Measurements from ENCODE around the gene AKAP12.

AKAP12 gene

GRCh38 chr6:151377095-151377494 lies 137.3 kb downstream of the AKAP12 start:
- Histone ChIP-seq H4K20me1 (ENCODE audit: insufficient read depth, low read length) (no peaks in the 10 kb centered on the region), H3K4me2 (ENCODE audit: low read length) (no peak overlapping the region), H3K79me2 (ENCODE audit: insufficient read depth, low read length) (peaks cover 76% of the 10 kb centered on the region)

GRCh38 chr6:151379933-151380847 lies 140.4 kb downstream of the AKAP12 start:
- Histone ChIP-seq H3K4me3 (ENCODE audit: low read depth, low read length, poor library complexity, severe bottlenecking) (no peak overlapping the region), H3K4me1 (ENCODE audit: insufficient read depth, low read length, severe bottlenecking) (peaks cover 23% of the 10 kb centered on the region), H3K27me3 (ENCODE audit: insufficient read depth, low read length) (no peaks in the 10 kb centered on the region), H3K9me2 (ENCODE audit: low read depth, low read length) (no peaks in the 10 kb centered on the region), H2AFZ (ENCODE audit: low read length) (no peak overlapping the region), H3K27ac (ENCODE audit: low read depth, low read length, poor library complexity, severe bottlenecking) (peak overlapping the region; percentile 10), H3K9me3 (ENCODE audit: low read length) (no peaks in the 10 kb centered on the region; the same call in 1 of the 2 replicates), H3F3A (ENCODE audit: insufficient read depth, low read length) (no peaks in the 10 kb centered on the region), H3K36me3 (ENCODE audit: insufficient read depth, low read length) (peaks cover 5% of the 10 kb centered on the region), H3K4me2 (ENCODE audit: low read length) (no peak overlapping the region; the same call in 1 of the 2 replicates), H3K79me2 (ENCODE audit: insufficient read depth, low read length) (peaks cover 82% of the 10 kb centered on the region), H3K9ac (ENCODE audit: low read length) (no peak overlapping the region), H4K20me1 (ENCODE audit: insufficient read depth, low read length) (no peaks in the 10 kb centered on the region)
- TF ChIP-seq CTCF (IDR thresholded peaks at IDR 0.05; ENCODE audit: low read length) (no peak), EZH2 (IDR thresholded peaks at IDR 0.05; ENCODE audit: borderline replicate concordance, low read length) (no peak)

More at GRCh38 chr6:151377095-151377494, 137.3 kb downstream of the AKAP12 start:
- no peak overlapping the region for H3K9ac ChIP-seq (ENCODE audit: low read length)
- no peaks in the 10 kb centered on the region; the same call in 1 of the 2 replicates for H3K9me3 ChIP-seq (ENCODE audit: low read length)
- no peak overlapping the region for H2AFZ ChIP-seq (ENCODE audit: low read length)
- peaks cover 9% of the 10 kb centered on the region for H3K36me3 ChIP-seq (ENCODE audit: insufficient read depth, low read length)
- no peaks in the 10 kb centered on the region for H3F3A ChIP-seq (ENCODE audit: insufficient read depth, low read length)
- H3K4me1 ChIP-seq (ENCODE audit: insufficient read depth, low read length, severe bottlenecking): peaks cover 23% of the 10 kb centered on the region
- no peaks in the 10 kb centered on the region for H3K9me2 ChIP-seq (ENCODE audit: low read depth, low read length)
- H3K27me3 ChIP-seq (ENCODE audit: insufficient read depth, low read length): no peaks in the 10 kb centered on the region
- TF ChIP-seq CTCF (IDR thresholded peaks at IDR 0.05; ENCODE audit: low read length) (no peak), EZH2 (IDR thresholded peaks at IDR 0.05; ENCODE audit: borderline replicate concordance, low read length) (no peak)
- H3K4me3 ChIP-seq (ENCODE audit: low read depth, low read length, poor library complexity, severe bottlenecking): no peak overlapping the region
- H3K27ac ChIP-seq (ENCODE audit: low read depth, low read length, poor library complexity, severe bottlenecking): no peak overlapping the region

- Histone ChIP-seq H4K20me1 (ENCODE audit: insufficient read depth, low read length) (no peaks in the 10 kb centered on the region), H3K27me3 (ENCODE audit: insufficient read depth, low read length) (no peaks in the 10 kb centered on the region), H3K4me1 (ENCODE audit: insufficient read depth, low read length, severe bottlenecking) (peaks cover 23% of the 10 kb centered on the region), H3K36me3 (ENCODE audit: insufficient read depth, low read length) (peaks cover 5% of the 10 kb centered on the region; the same call in 1 of the 2 replicates), H2AFZ (ENCODE audit: low read length) (no peak overlapping the region), H3K9ac (ENCODE audit: low read length) (no peak overlapping the region), H3K27ac (ENCODE audit: low read depth, low read length, poor library complexity, severe bottlenecking) (no peak overlapping the region), H3K4me3 (ENCODE audit: low read depth, low read length, poor library complexity, severe bottlenecking) (no peak overlapping the region), H3K4me2 (ENCODE audit: low read length) (no peak overlapping the region; the same call in 1 of the 2 replicates), H3F3A (ENCODE audit: insufficient read depth, low read length) (no peaks in the 10 kb centered on the region), H3K79me2 (ENCODE audit: insufficient read depth, low read length) (peaks cover 82% of the 10 kb centered on the region), H3K9me3 (ENCODE audit: low read length) (no peaks in the 10 kb centered on the region; the same call in 1 of the 2 replicates), H3K9me2 (ENCODE audit: low read depth, low read length) (no peaks in the 10 kb centered on the region)
- TF ChIP-seq CTCF (IDR thresholded peaks at IDR 0.05; ENCODE audit: low read length) (no peak), EZH2 (IDR thresholded peaks at IDR 0.05; ENCODE audit: borderline replicate concordance, low read length) (no peak)
Measured at GRCh38 chr6:151380848-151381205, 141.1 kb downstream of the AKAP12 start.

Data from OCI-LY1 (cell line).